Measurements from ENCODE around the gene IP6K3. TPM values are rescaled to one million over a fixed set of nuclear protein-coding genes. Genes with fewer than 3 reads are reported as not detected.

The IP6K3 gene
- total and polyA plus RNA-seq, 3 donors from 2014 or later = 0.15 to 0.16 TPM; not detected in 1

DNA sequence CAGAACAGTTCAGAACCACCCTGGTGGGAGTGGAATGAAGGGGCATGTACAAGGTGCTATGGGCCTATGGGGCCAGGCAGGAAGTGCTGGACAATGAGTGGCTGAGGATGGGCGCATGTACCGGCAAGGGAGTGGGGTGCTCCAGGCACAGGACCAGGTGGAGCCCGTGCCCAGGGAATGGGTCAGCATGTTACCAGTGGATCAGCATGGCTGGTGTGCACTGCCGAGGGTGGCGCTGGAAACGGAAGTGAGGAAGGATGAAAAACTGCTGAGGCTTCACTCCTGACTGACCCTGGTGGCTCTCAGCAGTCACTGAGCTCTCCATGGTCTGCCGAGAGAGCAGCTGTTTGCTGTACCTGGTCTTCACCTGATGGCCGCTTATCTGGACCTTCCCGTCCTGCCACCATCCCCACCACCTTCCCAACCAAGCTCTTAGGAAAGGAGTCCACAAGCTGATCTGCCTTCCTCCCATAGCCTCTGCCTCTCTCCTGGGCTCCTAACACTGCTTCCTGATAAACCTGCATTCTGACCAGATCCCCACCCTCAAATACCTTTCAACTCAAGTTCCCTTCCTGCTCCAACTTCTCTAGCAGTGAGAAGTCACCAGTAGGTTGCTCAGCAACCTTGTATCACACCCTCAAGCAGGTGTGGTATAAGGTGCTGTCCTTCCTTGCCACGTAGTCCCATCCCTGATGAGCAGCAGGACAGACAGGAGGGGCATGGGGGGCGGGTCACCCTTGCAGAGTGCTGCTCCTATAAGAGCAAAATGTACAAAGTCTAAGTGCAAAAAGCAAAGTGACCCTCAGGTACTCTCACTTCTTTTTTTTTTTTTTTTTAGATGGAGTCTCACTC lies 42.3 kb downstream of the IP6K3 start:
- DNase-seq = no peak
- Histone ChIP-seq H3K27me3 (no peaks in the 10 kb centered on the region), H3K4me1 (peaks cover 3% of the 10 kb centered on the region), H3K27ac (no peak overlapping the region), H3K9me3 (no peaks in the 10 kb centered on the region), H3K36me3 (ENCODE audit: low read depth, missing control alignments) (no peaks in the 10 kb centered on the region), H3K4me3 (no peak overlapping the region)
- TF ChIP-seq, protein P1, sequence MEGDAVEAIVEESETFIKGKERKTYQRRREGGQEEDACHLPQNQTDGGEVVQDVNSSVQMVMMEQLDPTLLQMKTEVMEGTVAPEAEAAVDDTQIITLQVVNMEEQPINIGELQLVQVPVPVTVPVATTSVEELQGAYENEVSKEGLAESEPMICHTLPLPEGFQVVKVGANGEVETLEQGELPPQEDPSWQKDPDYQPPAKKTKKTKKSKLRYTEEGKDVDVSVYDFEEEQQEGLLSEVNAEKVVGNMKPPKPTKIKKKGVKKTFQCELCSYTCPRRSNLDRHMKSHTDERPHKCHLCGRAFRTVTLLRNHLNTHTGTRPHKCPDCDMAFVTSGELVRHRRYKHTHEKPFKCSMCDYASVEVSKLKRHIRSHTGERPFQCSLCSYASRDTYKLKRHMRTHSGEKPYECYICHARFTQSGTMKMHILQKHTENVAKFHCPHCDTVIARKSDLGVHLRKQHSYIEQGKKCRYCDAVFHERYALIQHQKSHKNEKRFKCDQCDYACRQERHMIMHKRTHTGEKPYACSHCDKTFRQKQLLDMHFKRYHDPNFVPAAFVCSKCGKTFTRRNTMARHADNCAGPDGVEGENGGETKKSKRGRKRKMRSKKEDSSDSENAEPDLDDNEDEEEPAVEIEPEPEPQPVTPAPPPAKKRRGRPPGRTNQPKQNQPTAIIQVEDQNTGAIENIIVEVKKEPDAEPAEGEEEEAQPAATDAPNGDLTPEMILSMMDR (IDR thresholded peaks at IDR 0.05) = no peak
- no peak for TF ChIP-seq POLR2A (IDR thresholded peaks at IDR 0.05)
- intact Hi-C loops (cut with DNase I; ENCODE audit: low total_unique reads) = no loop called here
- WGBS, 2 donors = 85 to 91% methylated on average over 11 of the region's 11 CpGs

GRCh38 chr6:33702345-33702977 lies 44.2 kb downstream of the IP6K3 start:
- intact Hi-C loops (cut with DNase I; ENCODE audit: low total_unique reads) = no loop called here
- no peaks in the 10 kb centered on the region for H3K27me3 ChIP-seq
- 88 to 96% methylated on average over 1 of the region's 1 CpG for WGBS, 2 donors
- H3K36me3 ChIP-seq (ENCODE audit: low read depth, missing control alignments) = no peaks in the 10 kb centered on the region
- DNase-seq = peak; percentile 74
- H3K9me3 ChIP-seq = no peaks in the 10 kb centered on the region
- H3K27ac ChIP-seq = no peak overlapping the region
- TF ChIP-seq POLR2A (IDR thresholded peaks at IDR 0.05) = no peak
- TF ChIP-seq, protein P1 (IDR thresholded peaks at IDR 0.05) = peak; percentile 27 to 67 (median 31)
- peaks cover 8% of the 10 kb centered on the region for H3K4me1 ChIP-seq
- no peak overlapping the region for H3K4me3 ChIP-seq

DNA sequence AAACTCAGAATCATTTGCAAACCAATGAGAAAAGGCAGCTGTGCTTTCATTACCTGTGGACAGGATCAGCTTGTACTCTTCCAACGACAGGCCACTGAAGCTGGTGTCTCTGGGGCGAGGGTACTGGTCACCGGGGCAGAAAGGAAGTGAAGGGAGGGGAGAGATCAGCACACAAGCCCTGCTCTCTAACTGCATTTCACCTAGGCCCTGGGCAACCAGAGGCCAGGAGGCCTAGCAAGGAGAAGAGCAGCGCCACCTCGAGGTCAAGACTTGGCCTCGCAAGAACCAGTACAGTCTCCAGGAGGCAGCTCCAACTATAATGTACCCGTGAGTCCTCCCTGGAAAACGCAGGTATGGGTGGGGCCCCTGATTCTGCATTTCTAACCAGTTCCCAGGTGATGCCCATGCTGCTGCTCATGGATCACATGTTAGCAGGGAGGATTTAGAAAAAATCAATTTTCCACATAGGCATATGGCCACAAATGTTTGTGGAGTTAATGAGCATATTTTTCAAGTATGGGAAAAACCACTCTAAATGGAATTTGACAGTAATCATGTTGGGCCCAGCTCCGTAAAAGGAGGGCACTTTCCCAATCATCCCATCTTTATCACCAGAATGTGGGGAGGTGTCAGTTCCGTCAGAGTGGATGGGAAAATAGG lies 46.2 kb downstream of the IP6K3 start:
- intact Hi-C loops (cut with DNase I; ENCODE audit: low total_unique reads) = no loop called here
- peak; percentile 85 for DNase-seq
- H3K36me3 ChIP-seq (ENCODE audit: low read depth, missing control alignments) = no peaks in the 10 kb centered on the region

GRCh38 chr6:33699739-33700138 lies 47.0 kb downstream of the IP6K3 start:
- Histone ChIP-seq H3K4me1 (peaks cover 25% of the 10 kb centered on the region), H3K36me3 (ENCODE audit: low read depth, missing control alignments) (no peaks in the 10 kb centered on the region), H3K27ac (no peak overlapping the region), H3K4me3 (no peak overlapping the region), H3K27me3 (no peaks in the 10 kb centered on the region), H3K9me3 (no peaks in the 10 kb centered on the region)
- intact Hi-C loops (cut with DNase I; ENCODE audit: low total_unique reads) = no loop called here
- TF ChIP-seq, protein P1 (IDR thresholded peaks at IDR 0.05) = no peak
- no peak for TF ChIP-seq POLR2A (IDR thresholded peaks at IDR 0.05)
- DNase-seq = no peak
- WGBS, 2 donors = 66 to 68% methylated on average over 5 of the region's 5 CpGs

More for the DNA sequence above, 46.2 kb downstream of the IP6K3 start:
- peaks cover 25% of the 10 kb centered on the region for H3K4me1 ChIP-seq
- TF ChIP-seq, protein P1 (IDR thresholded peaks at IDR 0.05) = peak; percentile 28 to 50 (median 47)
- no peak for TF ChIP-seq POLR2A (IDR thresholded peaks at IDR 0.05)
- H3K4me3 ChIP-seq = no peak overlapping the region
- no peak overlapping the region for H3K27ac ChIP-seq
- H3K9me3 ChIP-seq = no peaks in the 10 kb centered on the region
- no peaks in the 10 kb centered on the region for H3K27me3 ChIP-seq
- WGBS, 2 donors = 51 to 61% methylated on average over 9 to 10 of the region's 10 CpGs

All from testis (tissue), 3 donors.